Mononuclear cell (primary cell): ENCODE measurements around the gene CLCA4. TPM values are rescaled to one million over a fixed set of nuclear protein-coding genes. Genes with fewer than 3 reads are reported as not detected.

Experiments
- H3K27me3 ChIP-seq: 2 replicates; pipeline ENCODE4 v1.6.0; 2011; ENCODE audit warnings: low read length, control low read depth; ENCODE audit not compliant: insufficient read depth
- H3K4me1 ChIP-seq: 2 replicates; pipeline ENCODE4 v1.5.1; 2011; ENCODE audit warnings: mild to moderate bottlenecking, low read length, control low read depth; ENCODE audit not compliant: insufficient read depth
- H3K4me3 ChIP-seq: 2 replicates; pipeline ENCODE4 v1.5.1; 2011; ENCODE audit warnings: mild to moderate bottlenecking, low read length, moderate library complexity
- H3K9me3 ChIP-seq: 2 replicates; pipeline ENCODE4 v1.5.1; 2011; ENCODE audit warnings: low read depth, mild to moderate bottlenecking, control low read depth, low read length
- total RNA-seq: library from RNA; depleted of rRNA; stranded (reverse); fragments of >200 nt; gene quantifications from one replicate; pipeline ENCODE4 v1.2.3, GENCODE V29; 2012

Gene CLCA4
- total RNA-seq, 1 donor: not detected

- Histone ChIP-seq H3K27me3 (no peaks in the 10 kb centered on the region), H3K9me3 (no peaks in the 10 kb centered on the region), H3K4me1 (peaks cover 9% of the 10 kb centered on the region), H3K4me3 (no peak overlapping the region)
These were observed 72.4 kb downstream of the CLCA4 start for GRCh38 chr1:86619313-86619712.

DNA sequence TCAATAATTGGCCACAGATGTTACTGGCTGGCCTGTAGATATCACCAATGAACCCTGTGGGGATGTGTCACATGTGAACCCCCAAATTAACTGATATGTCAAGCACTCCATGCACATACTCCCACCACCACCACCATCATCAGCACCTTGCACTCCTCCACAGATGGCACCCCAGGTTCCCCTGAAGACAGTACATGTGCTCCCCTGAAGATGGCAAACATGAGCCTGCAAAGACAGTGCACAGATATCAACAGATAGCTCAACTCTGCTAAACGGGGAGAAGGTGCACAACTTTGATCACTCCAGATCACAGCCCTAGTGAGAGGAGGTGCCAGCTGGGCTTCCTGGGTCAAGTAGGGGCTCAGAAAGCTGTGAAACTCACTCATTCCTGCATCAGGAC lies 74.4 kb downstream of the CLCA4 start:
- Histone ChIP-seq H3K4me1 (peaks cover 9% of the 10 kb centered on the region), H3K27me3 (no peaks in the 10 kb centered on the region), H3K9me3 (no peaks in the 10 kb centered on the region), H3K4me3 (no peak overlapping the region)

Other genes with a start within 250 kb of the CLCA4 start
- 57.9 TPM for gene ODF2L, start 150.8 kb upstream of the CLCA4 start, total RNA-seq
- not detected for gene CLCA2, start 122.9 kb upstream of the CLCA4 start, total RNA-seq
- not detected for gene CLCA1, start 78.2 kb upstream of the CLCA4 start, total RNA-seq
- gene SH3GLB1, start 157.5 kb downstream of the CLCA4 start, total RNA-seq: 54.4 TPM